Fibroblast of peridontal ligament (primary cell): ENCODE results near the gene PSMD9.
"Not testable (repeated sequence)": the region's sequence is repeated elsewhere in the genome, so short reads cannot be mapped to it uniquely, and the experiment has no call there.

ENCODE experiments used
- DNase-seq: peaks from one replicate; pipeline ENCODE4 v3.0.0-alpha.2; 2010; ENCODE audit errors: extremely low read depth

PSMD9 gene, protein sequence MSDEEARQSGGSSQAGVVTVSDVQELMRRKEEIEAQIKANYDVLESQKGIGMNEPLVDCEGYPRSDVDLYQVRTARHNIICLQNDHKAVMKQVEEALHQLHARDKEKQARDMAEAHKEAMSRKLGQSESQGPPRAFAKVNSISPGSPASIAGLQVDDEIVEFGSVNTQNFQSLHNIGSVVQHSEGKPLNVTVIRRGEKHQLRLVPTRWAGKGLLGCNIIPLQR

DNA sequence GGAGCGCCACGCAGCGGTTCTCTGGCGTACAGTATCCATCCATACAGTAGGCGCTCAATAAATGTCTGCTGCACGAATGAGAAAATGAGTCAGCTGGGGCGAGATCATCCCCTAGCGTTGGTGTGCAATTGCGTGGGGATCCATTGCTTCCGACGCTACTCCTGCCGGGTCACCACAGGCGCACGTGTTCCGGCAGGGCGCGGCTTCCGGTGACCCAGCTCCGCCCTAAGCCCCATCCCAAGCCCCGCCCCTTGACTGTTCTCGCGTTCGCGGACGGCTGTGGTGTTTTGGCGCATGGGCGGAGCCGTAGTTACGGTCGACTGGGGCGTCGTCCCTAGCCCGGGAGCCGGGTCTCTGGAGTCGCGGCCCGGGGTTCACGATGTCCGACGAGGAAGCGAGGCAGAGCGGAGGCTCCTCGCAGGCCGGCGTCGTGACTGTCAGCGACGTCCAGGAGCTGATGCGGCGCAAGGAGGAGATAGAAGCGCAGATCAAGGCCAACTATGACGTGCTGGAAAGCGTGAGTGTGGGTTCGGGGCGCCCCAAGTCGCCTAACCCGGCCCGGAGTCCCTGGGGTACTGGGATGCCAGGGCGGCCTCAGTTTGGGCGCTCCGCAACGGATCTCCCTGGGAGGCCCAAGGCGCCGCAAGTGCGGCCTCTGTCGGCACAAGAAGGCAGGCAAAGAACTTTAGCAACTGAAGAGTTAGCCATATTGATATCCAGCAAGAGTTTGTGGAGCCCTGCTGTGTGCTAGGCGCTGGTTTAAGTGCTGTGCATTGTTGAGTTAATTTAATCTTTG lies at the start of gene PSMD9:
TSS of gene PSMD9 (plus strand) at position 313 of the 796 bp plus-strand sequence. CDS start at position 380, 67 bp downstream.
- peak; percentile 98 for DNase-seq

DNA sequence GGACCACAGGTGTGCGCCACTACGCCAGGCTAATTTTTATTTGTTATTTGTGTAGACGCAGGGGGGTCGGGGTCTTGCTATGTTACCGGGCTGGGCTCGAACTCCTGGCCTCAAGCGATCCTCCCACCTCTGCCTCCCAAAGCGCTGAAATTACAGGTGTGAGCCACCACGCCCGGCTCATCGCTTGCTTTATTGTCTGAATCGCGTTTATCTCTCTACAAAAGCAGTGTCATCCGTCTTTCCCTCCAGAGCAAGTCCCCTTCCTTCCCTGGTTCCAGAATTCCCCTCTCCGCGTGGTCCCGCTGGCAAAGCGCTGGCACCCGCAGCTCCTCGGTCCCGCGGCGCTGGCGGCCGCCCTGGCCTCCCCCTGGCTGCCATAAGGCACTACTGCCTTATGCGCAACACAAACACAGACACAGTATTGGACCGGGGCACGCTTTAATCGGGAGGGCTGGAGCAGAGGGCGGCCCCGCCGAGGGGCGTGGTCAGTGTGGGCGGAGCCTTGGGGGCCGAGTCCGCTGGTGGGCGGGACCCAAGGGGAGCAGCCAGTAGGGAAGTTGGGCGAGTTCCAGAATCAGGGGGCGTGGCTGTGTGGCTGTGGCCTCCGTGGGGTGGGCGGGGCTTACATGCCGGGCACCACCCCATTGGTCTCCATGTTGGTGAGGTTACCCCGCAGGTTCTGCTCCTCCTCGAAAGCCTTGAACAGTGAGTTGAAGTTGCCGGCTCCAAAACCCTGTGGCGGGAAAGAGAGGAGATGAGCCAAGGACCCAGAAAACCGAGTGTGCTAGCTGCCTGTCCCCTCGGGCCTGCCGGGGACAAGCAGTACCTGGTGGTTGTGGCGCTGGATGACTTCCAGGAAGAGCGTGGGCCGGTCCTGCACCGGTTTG lies 49.2 kb upstream of the PSMD9 start:
- DNase-seq, result peak; percentile 97

DNA sequence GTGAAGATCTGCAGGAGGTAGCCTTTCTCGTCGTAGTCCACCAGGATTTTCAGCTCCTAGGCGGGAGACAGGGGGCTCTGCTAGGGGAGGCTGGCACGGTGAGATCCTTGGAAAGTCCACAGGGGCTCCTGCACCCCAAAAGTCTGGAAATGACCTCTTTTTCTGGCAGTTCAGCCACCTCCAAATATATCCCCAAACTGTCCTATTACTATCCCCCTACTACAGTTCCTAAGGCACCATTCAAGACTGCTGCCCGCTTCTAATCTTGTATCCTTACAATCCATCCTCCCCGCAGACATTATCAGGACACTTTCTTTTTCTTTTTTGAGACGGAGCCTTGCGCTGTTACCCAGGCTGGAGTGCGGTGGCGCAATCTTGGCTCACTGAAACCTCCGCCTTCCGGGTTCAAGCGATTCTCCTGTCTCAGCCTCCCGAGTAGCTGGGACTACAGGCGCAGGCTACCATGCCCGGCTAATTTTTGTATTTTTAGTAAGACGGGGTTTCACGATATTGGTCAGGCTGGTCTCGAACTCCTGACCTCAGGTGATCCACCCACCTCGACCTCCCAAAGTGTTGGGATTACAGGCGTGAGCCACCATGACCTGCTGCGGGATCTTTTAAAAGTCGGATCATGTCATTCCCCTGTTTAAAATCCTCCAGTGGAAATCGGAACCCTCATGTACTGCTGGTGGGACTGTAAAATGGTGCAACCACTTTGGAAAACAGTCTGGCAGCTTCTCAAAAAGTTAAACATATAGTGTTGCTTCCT lies 48.4 kb upstream of the PSMD9 start:
- DNase-seq, result no peak

DNA sequence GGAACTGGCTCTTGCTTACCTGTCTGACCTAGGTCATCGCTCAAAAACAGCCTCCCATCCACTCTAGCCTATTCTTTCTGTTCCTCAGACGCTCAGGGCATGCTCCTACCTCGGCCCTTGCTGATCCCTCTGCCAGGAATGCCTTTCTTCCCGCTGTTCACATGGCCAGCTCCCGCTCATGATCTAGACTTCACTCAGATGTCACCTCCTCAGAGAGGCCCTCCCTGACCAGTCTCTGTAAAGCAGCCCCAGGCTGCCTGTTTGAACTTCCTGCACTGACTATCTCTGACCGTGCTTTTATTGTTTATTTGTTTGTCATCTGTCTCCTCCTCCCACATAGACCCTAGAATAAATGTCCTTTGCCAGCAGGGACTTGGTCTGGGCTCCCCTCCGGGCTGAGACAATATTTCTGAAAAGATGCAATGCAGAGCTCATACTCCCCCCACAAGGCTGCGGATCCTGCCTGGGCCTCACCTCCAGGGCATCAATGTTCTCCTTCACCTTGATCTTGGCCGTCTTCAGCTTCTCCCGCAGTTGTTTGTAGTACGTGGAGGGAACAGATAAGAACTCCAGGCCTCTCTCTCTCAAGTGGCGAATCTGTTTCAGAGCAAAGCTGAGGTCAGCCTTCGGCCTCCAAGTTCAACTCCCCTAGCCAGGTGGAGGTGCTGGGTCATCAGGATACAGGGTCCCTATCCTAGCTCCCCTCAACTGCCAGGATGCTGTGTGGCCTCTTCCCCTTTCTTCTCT lies 45.2 kb upstream of the PSMD9 start:
- DNase-seq, result no peak

DNA sequence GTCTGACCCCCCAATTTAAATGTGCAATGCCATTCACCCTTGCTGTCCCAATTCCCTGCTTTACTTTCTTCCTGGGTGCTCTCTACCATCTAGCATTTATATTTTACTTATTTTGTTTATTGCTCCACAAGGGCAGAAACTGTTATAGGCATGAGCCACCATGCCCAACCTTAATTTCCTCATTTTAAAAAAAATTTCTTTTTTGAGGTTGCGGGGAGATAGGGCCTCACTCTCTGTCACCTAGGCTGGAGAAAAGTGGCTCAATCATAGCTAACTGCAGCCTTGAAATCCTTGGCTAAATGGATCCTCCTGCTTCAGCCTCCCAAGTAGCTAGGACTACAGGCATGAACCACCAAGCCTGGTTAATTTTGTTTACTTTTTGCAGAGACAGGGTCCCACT lies 42.9 kb upstream of the PSMD9 start:
- no peak for DNase-seq

DNA sequence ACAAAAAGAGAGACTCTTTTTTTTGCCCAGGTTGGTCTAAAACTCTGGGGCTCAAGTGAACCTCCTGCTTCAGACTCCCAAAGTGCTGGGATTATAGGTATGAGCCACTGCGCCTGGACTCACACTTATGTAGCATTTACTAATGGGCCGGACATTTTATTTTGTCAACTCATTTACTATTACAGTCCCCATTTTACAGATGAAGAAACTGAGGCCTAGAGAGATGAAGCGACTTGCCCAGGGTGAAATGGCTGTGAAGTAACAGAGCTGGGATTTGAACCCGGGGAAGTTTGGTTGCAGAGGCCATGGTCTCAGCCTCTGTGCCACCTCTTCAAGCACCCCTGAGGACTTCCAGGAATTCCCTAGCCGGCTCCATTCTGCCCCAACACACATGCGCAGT lies 39.4 kb upstream of the PSMD9 start:
- DNase-seq, result no peak

DNA sequence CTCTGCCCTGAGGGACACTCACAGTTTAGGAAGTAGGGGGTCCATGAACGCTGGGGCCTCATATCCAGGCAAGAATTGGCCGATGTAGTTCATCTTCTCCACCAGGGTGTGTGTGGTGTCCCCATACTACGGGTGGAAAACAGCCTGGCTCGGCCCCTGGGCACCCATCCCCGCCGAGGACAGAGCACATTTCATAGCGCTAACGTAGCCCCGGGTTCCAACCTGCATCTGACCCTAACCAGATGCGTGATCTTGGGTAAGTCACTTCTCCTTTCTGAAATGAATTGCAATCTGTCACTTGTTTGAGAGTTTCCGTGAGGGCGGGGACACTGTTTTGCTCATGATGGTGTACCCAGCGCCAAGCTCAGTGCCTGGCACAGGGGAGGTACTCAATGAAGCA lies 38.9 kb upstream of the PSMD9 start:
- no peak for DNase-seq

DNA sequence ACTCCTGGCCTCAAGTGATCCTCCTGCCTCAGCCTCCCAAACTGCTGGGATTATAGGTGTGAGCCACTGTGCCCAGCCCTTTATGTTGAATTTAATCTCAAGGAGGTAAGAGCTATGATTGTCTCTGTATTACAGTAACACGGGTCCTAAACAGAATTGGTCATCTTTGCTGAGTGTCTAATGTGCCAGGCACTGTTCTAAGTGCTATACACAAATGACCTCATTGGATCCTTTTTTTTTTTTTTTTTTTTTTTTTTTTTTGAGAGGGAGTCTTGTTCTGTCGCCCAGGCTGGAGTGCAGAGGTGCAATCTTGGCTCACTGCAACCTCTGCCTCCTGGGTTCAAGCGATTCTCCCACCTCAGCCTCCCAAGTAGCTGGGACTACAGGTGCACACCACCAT lies 36.2 kb upstream of the PSMD9 start:
- DNase-seq, result not testable (repeated sequence)

DNA sequence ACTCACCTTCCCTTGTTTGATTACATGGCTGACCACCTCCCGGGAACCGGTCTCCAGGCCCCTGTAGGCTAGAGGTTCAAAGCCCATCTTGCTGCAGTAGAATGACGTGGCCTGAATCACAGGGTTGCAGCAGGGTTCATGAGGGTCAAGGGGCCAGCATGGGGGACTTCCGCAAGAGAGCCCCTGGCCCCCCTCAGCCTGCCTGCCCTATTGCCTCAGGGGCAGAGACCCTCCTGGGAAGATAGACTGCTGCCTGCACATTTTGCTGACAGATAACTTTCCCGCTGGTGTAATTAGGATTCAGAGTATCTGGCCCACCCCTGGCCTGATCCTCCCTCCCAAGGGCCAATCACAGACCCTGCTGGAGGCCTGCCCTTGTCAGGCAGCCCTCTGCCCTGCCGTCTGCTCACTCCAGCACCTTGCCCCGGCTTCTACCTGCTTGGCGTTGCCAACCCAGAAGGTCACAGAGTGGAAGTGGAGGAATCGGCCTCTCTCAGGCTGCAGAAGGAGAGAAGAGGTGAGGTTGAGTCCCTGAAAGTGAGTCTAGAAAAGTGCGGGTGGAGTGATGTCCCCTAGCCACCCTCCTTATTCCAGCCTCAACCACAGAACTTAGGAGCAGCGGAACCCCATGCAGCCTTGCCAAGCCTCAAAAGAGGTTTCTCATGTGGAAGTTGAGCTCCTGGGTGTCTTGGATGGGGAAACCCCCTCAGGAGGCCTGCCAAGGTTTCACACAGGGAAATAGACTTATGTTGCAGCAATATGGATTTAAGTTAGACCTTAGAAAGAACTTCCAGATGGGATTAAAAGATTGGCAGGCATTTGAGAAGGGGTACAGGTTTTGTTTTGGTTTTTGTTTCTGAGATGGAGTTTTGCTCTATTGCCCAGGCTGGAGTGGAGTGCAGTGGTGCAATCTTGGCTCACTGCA lies 31.0 kb upstream of the PSMD9 start:
- no peak for DNase-seq

DNA sequence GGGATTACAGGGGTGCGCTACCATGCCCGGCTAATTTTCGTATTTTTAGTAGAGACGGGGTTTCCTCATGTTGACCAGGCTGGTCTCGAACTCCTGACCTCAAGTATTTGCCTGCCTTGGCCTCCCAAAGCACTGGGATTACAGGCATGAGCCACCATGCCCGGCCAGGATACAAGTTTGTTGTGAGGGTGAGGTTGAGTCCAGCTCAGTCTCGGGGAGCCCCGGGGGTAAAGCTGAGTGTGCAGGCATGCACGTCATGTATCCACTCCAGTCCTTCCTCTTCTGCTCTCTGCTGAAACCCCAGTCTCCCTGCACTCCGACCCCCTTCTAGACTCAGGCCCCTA lies 30.3 kb upstream of the PSMD9 start:
- DNase-seq, result no peak

DNA sequence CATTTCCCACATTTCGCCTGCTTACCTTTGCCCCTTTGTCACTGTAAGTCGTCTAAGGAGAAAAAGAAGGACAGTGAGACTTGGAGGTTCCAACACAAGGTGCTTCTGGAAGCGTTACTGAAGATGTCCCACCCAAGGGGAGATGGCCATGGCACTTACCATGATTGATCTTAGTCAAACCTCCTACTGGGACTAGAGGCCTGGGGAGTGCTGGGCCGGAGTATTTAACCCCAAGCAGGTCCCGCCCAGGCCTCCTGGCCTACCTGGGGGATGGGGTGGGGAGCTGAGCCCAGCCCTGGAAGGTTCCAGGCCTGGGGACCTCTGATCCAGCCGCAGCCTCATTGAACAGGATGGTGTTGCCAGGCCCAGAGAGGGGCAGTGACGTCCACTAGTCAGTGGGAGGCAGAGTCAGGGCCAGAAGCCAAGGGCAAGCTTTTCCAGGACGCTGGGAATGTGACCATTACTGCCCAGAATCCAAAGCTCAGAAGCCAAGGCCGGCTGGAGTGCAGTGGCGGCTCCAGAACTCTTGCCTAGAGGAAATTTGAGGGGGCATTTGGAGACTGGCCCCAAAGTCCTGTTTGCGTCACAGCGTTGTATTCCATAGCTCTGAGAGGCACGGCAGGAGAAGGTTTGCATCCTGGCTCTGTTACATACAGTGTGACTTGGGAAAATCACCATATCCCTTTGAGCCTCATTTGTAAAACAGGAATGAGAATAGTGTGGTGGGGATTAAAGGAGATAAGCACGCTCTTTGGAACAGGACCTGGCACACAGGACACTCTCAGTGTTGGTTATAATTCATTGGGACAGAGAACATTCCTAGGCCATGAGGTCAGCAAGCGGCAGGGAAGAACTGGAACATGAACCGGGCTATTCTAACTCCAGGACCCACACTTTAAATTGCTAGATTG lies 29.7 kb upstream of the PSMD9 start, which contains the start of gene HPD:
TSS of gene HPD (minus strand) at position 198 of the 911 bp plus-strand sequence. CDS start at position 162, 36 bp downstream.
- DNase-seq, result peak; percentile 79

DNA sequence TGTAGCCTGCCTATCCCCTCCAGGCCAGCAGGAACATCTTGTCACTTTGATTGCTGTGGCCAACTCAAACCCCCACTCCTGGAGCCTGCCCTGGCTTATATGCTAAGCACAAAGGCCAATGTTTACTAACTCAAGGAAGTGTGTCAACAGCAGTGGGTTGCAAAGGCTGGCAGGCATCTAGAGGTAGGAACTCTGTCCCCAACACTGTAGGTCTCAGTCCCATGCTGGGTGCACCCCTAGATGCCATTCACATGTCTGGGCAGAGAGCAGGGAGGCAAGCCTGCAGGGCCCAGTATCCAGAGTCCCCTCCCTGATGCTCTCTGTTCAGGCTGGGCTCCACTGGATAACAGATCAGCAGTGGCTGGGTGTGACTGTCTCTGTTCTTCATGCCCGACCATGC lies 28.3 kb upstream of the PSMD9 start:
- DNase-seq, result no peak

DNA sequence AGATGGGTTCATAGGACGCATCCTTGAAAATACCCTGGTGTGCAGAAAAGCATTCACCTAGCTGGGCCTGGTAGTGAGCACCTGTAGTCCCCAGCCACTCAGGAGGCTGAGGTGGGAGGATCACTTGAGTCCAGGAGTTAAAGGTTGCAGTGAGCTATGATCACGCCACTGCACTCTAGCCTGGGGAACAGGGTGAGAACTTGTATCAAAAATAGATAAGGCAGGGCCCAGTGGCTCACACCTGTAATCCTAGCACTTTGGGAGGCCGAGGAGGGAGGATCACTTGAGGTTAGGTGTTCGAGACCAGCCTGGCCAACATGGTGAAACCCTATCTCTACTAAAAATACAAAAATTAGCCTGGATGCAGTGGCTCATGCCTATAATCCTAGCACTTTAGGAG lies 27.9 kb upstream of the PSMD9 start:
- DNase-seq, result not testable (repeated sequence)

DNA sequence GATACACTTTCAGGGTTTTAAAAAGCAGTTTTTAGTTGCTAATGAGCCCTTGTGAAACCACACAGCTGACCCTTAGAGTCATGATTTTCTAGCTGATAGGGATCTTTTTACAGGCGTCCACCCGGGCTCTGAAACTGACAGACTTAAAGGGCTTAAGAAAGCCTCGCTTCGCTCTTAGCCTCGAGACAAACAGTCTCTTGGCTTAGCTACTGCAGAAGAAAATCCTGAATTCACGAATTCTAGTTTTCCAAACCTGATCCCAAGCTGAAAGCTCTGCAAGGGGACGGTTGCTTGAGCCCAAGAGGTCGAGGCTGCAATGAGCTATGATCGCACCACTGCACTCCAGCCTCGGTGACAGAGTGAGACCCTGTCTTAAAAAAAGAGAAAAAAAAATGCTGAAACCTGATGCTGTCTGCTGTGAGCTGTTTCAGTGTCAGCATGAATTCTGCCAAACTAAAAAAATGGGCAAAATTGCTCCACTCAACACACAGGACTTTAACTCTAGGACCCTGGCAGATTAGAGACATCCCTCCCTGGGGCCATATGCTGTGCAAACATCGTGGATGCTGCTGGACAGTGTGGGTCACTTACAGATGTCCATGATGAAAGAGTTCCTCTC lies 26.8 kb upstream of the PSMD9 start:
- DNase-seq, result peak; percentile 54

DNA sequence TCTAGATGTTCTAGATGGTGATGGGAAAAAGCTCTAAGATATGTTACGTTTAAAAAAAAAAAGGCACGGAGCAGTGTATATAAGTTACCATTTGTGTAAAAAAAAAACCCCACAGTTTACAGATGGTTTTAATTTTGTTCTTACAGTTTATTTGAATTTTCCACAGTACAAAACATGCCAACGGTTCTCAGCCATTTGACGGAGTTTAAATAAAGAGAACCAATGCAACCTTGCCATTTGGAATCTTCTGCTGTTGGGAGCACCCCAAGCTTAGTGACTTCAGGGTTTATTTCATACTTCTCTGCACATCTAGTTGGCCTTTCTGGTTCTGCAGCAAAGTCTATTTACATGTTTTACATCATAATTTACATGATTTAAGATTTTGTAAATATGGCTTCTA lies 22.3 kb upstream of the PSMD9 start:
- peak; percentile 92 for DNase-seq

DNA sequence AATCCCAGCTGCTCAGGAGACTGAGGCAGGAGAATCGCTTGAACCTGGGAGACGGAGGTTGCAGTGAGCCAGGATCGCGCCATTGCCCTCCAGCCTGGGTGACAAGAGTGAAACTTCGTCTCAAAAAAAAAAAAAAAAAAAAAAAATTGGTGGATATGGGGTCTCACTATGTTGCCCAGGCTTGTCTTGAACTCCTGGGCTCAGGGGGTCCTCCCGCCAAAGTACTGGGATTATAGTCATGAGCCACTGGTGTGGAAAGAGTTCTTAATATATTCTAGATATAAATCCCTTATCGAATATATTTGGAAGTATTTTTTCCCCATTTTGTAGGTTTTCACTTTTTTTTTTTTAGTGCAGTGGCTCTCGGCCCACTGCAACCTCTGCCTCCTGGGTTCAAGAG lies 19.4 kb upstream of the PSMD9 start:
- DNase-seq, result not testable (repeated sequence)

DNA sequence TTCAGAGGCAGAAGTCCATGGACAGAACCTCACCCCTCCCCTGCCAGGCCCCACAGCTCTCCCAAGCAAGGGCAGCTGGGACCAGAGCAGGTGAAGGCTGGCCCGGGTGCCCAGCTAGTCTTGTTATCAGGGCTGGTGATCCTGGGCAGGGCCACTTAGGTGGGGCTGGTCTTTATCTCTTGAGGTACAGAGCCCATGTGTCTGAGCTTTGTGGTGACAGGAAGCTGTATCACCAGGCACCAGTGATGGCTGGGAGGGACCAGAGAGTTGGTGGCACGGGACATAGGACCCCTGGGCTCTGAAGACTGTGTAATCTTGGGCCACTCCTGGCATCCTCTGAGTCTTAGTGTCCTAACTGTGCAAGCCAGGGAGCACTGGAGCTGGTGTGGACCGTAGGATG lies 17.1 kb upstream of the PSMD9 start:
- no peak for DNase-seq

DNA sequence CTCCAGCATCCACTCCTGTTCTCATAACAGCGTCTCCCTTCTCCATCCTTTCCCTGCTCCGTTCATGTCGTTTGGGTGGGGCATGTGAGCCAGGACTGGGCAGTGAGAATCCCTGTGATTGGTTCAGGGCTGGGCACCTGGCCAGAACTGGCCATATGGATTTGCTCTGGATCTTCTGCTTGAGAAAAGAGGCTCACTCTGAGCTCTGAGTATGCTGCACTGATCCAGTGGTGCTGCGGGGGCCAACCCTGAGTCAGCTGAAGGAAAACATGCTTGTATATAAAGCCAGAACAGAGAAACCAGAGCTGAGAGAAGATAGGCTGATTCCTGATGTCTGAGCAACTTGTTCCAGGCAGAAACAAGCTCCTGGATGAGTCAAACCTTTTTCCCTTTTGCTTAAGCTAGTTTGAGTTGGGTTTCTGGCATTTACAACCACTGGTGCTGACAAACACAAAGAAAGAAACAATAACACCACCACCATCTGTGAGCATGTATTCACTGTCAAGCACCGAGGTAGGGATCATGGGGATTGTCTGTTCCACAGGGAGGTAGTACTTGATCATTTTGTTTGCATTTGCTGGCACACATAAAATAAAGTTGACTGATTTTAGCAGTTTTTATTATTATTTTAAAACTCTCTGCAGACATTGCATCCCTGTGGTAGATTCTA lies 15.9 kb upstream of the PSMD9 start:
- DNase-seq, result peak; percentile 96
